PC-9 (cell line): Measurements from ENCODE around the gene RAVER1. TPM values are rescaled to one million over a fixed set of nuclear protein-coding genes. Genes with fewer than 3 reads are reported as not detected.
A peak's percentile ranks its signal among the peaks of the same experiment; 100 is the strongest.
"Not testable (repeated sequence)": the region's sequence is repeated elsewhere in the genome, so short reads cannot be mapped to it uniquely, and the experiment has no call there.

ENCODE experiments used
- Bru-seq: library from RNA; stranded (reverse); fragments of 400-500 nt; gene quantifications from one replicate; lab custom pipeline; 2021; lab: Mats Ljungman, UMichigan
- BruChase-seq, 2 experiments: library from RNA; stranded (reverse); fragments of 400-500 nt; gene quantifications; one replicate each; lab custom pipeline; 2021; lab: Mats Ljungman, UMichigan
- BruUV-seq: library from RNA; stranded (reverse); fragments of 400-500 nt; replicated peaks from 2 replicates; lab custom pipeline; 2021; lab: Mats Ljungman, UMichigan
- CTCF ChIA-PET: fragments of 300-600 bp; sonication (Branson Sonifier 250); formaldehyde crosslinking; loops from one replicate; lab custom pipeline; 2022; ENCODE audit warnings: antibody characterized with exemption; lab: Charles Lee
- POLR2A ChIA-PET: fragments of 300-600 bp; sonication (Branson Sonifier 250); formaldehyde crosslinking; loops from one replicate; lab custom pipeline; 2022; ENCODE audit warnings: antibody characterized with exemption; ENCODE audit not compliant: unreplicated experiment; lab: Charles Lee
- DNase-seq, 2 experiments: peaks; one replicate each; pipeline versions ENCODE4 v3.0.0 to v3.0.0-alpha.2; 2015 to 2022; ENCODE audit warnings: mixed read lengths in 1 of 2
- H2AFZ ChIP-seq: fragments of 200-600 bp; sonication (generic); 2 replicates; pipeline ENCODE4 v1.8.1; 2017; ENCODE audit warnings: antibody characterized with exemption
- H3F3A ChIP-seq: fragments of 200-600 bp; sonication (generic); 2 replicates; pipeline ENCODE4 v1.8.1; 2017; ENCODE audit warnings: antibody characterized with exemption, mild to moderate bottlenecking, low read depth; ENCODE audit not compliant: insufficient read depth
- H3K27ac ChIP-seq: fragments of 200-600 bp; sonication (generic); 2 replicates; pipeline ENCODE4 v1.6.1; 2016; ENCODE audit warnings: mixed run types
- H3K27me3 ChIP-seq: fragments of 200-600 bp; sonication (generic); 2 replicates; pipeline ENCODE4 v1.6.1; 2016; ENCODE audit warnings: low read depth, mixed run types; ENCODE audit not compliant: insufficient read depth
- H3K36me3 ChIP-seq: fragments of 200-600 bp; sonication (generic); 2 replicates; pipeline ENCODE4 v1.6.1; 2016; ENCODE audit warnings: low read depth, mixed run types
- H3K4me1 ChIP-seq: fragments of 200-600 bp; sonication (generic); replicated peaks from 2 replicates; pipeline ENCODE4 v1.6.1; 2016; ENCODE audit warnings: mixed run types; ENCODE audit not compliant: insufficient read depth
- H3K4me2 ChIP-seq: fragments of 200-600 bp; sonication (generic); 2 replicates; pipeline ENCODE4 v1.6.1; 2017; ENCODE audit warnings: mixed run types
- H3K4me3 ChIP-seq: fragments of 200-600 bp; sonication (generic); 2 replicates; pipeline ENCODE4 v1.6.1; 2016; ENCODE audit warnings: mixed run types
- H3K79me2 ChIP-seq: fragments of 200-600 bp; sonication (generic); 2 replicates; pipeline ENCODE4 v1.6.1; 2017; ENCODE audit warnings: low read depth, mixed run types
- H3K9me2 ChIP-seq: fragments of 200-600 bp; sonication (generic); 2 replicates; pipeline ENCODE4 v1.8.1; 2017; ENCODE audit warnings: mild to moderate bottlenecking; ENCODE audit not compliant: insufficient read depth
- H3K9me3 ChIP-seq: fragments of 200-600 bp; sonication (generic); 2 replicates; pipeline ENCODE4 v1.8.1; 2016; ENCODE audit warnings: low read depth; ENCODE audit not compliant: insufficient read depth
- H4K20me1 ChIP-seq: fragments of 200-600 bp; sonication (generic); 2 replicates; pipeline ENCODE4 v1.8.1; 2017; ENCODE audit not compliant: insufficient read depth
- CTCF ChIP-seq: fragments of 200-600 bp; sonication (generic); conservative IDR thresholded peaks from 2 replicates; pipeline ENCODE4 v1.6.1; 2017; ENCODE audit warnings: mixed run types, antibody characterized with exemption, mild to moderate bottlenecking, moderate library complexity
- EZH2 ChIP-seq: fragments of 200-600 bp; sonication (generic); IDR thresholded peaks from 2 replicates; pipeline ENCODE4 v1.8.0; 2017; ENCODE audit warnings: antibody characterized with exemption, low read depth
- intact Hi-C: fragments of 100-400 bp; cut with micrococcal nuclease; formaldehyde crosslinking; loops from one replicate; pipeline ENCODE4 v1.10.0; 2022; ENCODE audit not compliant: unreplicated experiment
- long read RNA-seq: library from polyadenylated mRNA; stranded (forward); transcript quantifications from one replicate; pipeline ENCODE4 v2.0.0, GENCODE V29; 2022
- total RNA-seq: library from RNA; stranded (reverse); gene quantifications from 2 replicates; pipeline ENCODE4 v1.2.3, GENCODE V29; 2021

RAVER1 gene
- total RNA-seq (52.9 and 83.9 TPM in 2 replicates), Bru-seq, nascent RNA (percentile 76 among the genes with signal in this experiment), BruChase-seq, experiment 1, labeled RNA remaining after a 2-hour chase (percentile 70 among the genes with signal in this experiment), BruChase-seq, experiment 2, labeled RNA remaining after a 6-hour chase (percentile 92 among the genes with signal in this experiment)
- long read RNA-seq, transcript RAVER1-208 (13 exons, 3,501 nt): major isoform, 65 of 107 reads
- long read RNA-seq, partial matches to known transcripts: 24 of 107 reads
- long read RNA-seq, other reads (novel, unspliced or antisense): 18 of 107 reads

- Histone ChIP-seq H3K27ac (peak within 1 kb of the TSS; percentile 55), H3K9me3 (no peaks in the 10 kb centered on the region), H3K4me3 (peak within 1 kb of the TSS; percentile 78), H3F3A (peaks cover 8% of the 10 kb centered on the region; the same call in 1 of the 2 replicates), H4K20me1 (peaks cover 15% of the 10 kb centered on the region), H3K9me2 (no peaks in the 10 kb centered on the region), H2AFZ (peak within 1 kb of the TSS; percentile 95), H3K27me3 (no peaks in the 10 kb centered on the region), H3K4me2 (peak within 1 kb of the TSS; percentile 99), H3K79me2 (peaks cover 29% of the 10 kb centered on the region), H3K36me3 (peaks cover 23% of the 10 kb centered on the region; the same call in 1 of the 2 replicates), H3K4me1 (peaks cover 10% of the 10 kb centered on the region)
- TF ChIP-seq CTCF (no peak), EZH2 (no peak)
- intact Hi-C loops: loop anchor here (1.0 to 5.0 kb wide), 2 partner anchors 49 to 64 kb away; partner anchors contain the start of gene TYK2
- BruUV-seq: no TSS peak
- ChIA-PET CTCF (interaction anchor here (0.6 kb wide), 2 partner anchors 208 to 1042 kb away, joined by 3 to 6 read pairs; no protein-coding TSS in a partner anchor), POLR2A (interaction anchor here (0.5 to 1.0 kb wide), 11 partner anchors 14 to 931 kb away, joined by 3 to 39 read pairs (median 5); partner anchors contain the start of gene ICAM4)
- peak; percentile 91 to 95 for DNase-seq
Measured at GRCh38 chr19:10332965-10333757, at the start of gene RAVER1. RAVER1 (minus strand) TSS chr19:10333529; CDS start chr19:10333507, 22 bp downstream.

GRCh38 chr19:10383223-10383499, 49.8 kb upstream of the RAVER1 start:
- H3K27ac ChIP-seq, H3K79me2 ChIP-seq, H3K27me3 ChIP-seq, H3K36me3 ChIP-seq, DNase-seq, H3K4me1 ChIP-seq, BruUV-seq, POLR2A ChIA-PET, H3K9me2 ChIP-seq, H3K9me3 ChIP-seq, H3K4me3 ChIP-seq, H3K4me2 ChIP-seq, H2AFZ ChIP-seq, H4K20me1 ChIP-seq: not testable (repeated sequence)
- intact Hi-C loops: loop anchor here (5.0 kb wide), 1 partner anchor 51 kb away; the partner anchor contains the start of gene RAVER1
- H3F3A ChIP-seq: peaks cover 12% of the 10 kb centered on the region
- CTCF ChIA-PET: interaction anchor here (0.6 to 1.1 kb wide), 3 partner anchors 15 to 124 kb away, joined by 3 read pairs; no protein-coding TSS in a partner anchor

GRCh38 chr19:10380313-10381102, 47.2 kb upstream of the RAVER1 start, which contains the start of gene TYK2:
TYK2 (minus strand) TSS chr19:10380572; CDS start chr19:10378406, 2,166 bp downstream.
- peaks cover 8% of the 10 kb centered on the region; the same call in 1 of the 2 replicates for H3F3A ChIP-seq
- H3K27me3 ChIP-seq: no peaks in the 10 kb centered on the region
- H3K79me2 ChIP-seq: peaks cover 8% of the 10 kb centered on the region
- no peaks in the 10 kb centered on the region for H4K20me1 ChIP-seq
- intact Hi-C loops: loop anchor here (5.0 kb wide), 1 partner anchor 48 kb away; the partner anchor contains the start of gene RAVER1
- no peaks in the 10 kb centered on the region for H3K9me3 ChIP-seq
- peaks cover 6% of the 10 kb centered on the region; the same call in 1 of the 2 replicates for H3K36me3 ChIP-seq
- peak within 1 kb of the TSS; percentile 87 for H3K4me2 ChIP-seq
- H3K4me3 ChIP-seq: peak within 1 kb of the TSS; percentile 82
- peaks cover 6% of the 10 kb centered on the region for H3K4me1 ChIP-seq
- BruUV-seq: no TSS peak
- ChIA-PET POLR2A (interaction anchor here (0.7 to 0.8 kb wide), 4 partner anchors 64 to 284 kb away, joined by 5 to 12 read pairs (median 6); partner anchors contain the start of gene ICAM1), CTCF (interaction anchor here (0.5 to 1.2 kb wide), 8 partner anchors 89 to 272 kb away, joined by 3 to 4 read pairs (median 3); partner anchors contain the start of gene ICAM1)
- DNase-seq: peak; percentile 97
- no peak for TF ChIP-seq CTCF
- no peak for TF ChIP-seq EZH2
- H2AFZ ChIP-seq: peak within 1 kb of the TSS; percentile 98
- no peak within 1 kb of the TSS for H3K27ac ChIP-seq
- no peaks in the 10 kb centered on the region for H3K9me2 ChIP-seq
